OCI-LY7 (cell line): ENCODE measurements around the gene TEKT2. TPM values are rescaled to one million over a fixed set of nuclear protein-coding genes. Genes with fewer than 3 reads are reported as not detected.

Experiments
- BruUV-seq: library from RNA; stranded (reverse); fragments of 400-500 nt; replicated peaks from 2 replicates; lab custom pipeline; 2021; lab: Mats Ljungman, UMichigan
- CTCF ChIA-PET: fragments of 300-600 bp; sonication (Branson Sonifier 250); formaldehyde crosslinking; loops from one replicate; lab custom pipeline; 2022; ENCODE audit warnings: antibody characterized with exemption; ENCODE audit not compliant: unreplicated experiment; lab: Charles Lee
- POLR2A ChIA-PET: fragments of 300-600 bp; sonication (Branson Sonifier 250); formaldehyde crosslinking; loops from one replicate; lab custom pipeline; 2022; ENCODE audit warnings: antibody characterized with exemption; lab: Charles Lee
- DNase-seq: peaks from one replicate; pipeline ENCODE4 v3.0.0-alpha.2; 2015; ENCODE audit warnings: low spot score
- H2AFZ ChIP-seq: fragments of 200-600 bp; sonication (generic), shearing (Covaris generic); 2 replicates; pipeline ENCODE4 v1.6.1; 2014; ENCODE audit warnings: mild to moderate bottlenecking, antibody characterized with exemption, low read length, moderate library complexity
- H3K27ac ChIP-seq: fragments of 200-600 bp; sonication (generic); 2 replicates; pipeline ENCODE4 v1.5.1; 2014; ENCODE audit warnings: mixed run types, low read depth, mild to moderate bottlenecking, moderate library complexity, low read length, inconsistent platforms; ENCODE audit not compliant: poor library complexity, severe bottlenecking
- H3K36me3 ChIP-seq: fragments of 200-600 bp; sonication (generic); 2 replicates; pipeline ENCODE4 v1.6.1; 2014; ENCODE audit warnings: mild to moderate bottlenecking, antibody characterized with exemption, low read length, moderate library complexity, mixed read lengths; ENCODE audit not compliant: insufficient read depth
- H3K4me1 ChIP-seq: fragments of 200-600 bp; sonication (generic); 2 replicates; pipeline ENCODE4 v1.5.1; 2014; ENCODE audit warnings: mild to moderate bottlenecking, low read length; ENCODE audit not compliant: insufficient read depth, poor library complexity, severe bottlenecking
- H3K4me2 ChIP-seq: fragments of 200-600 bp; sonication (generic); 2 replicates; pipeline ENCODE4 v1.6.1; 2014; ENCODE audit warnings: mild to moderate bottlenecking, low read length
- H3K4me3 ChIP-seq: fragments of 200-600 bp; sonication (generic); 2 replicates; pipeline ENCODE4 v1.5.1; 2014; ENCODE audit warnings: mild to moderate bottlenecking, low read depth, low read length; ENCODE audit not compliant: poor library complexity, severe bottlenecking
- H3K79me2 ChIP-seq: fragments of 200-600 bp; sonication (generic); 2 replicates; pipeline ENCODE4 v1.6.1; 2016; ENCODE audit warnings: low read depth, mild to moderate bottlenecking, low read length, moderate library complexity, mixed read lengths; ENCODE audit not compliant: insufficient read depth
- H3K9me2 ChIP-seq: fragments of 200-600 bp; sonication (generic); 2 replicates; pipeline ENCODE4 v1.6.1; 2016; ENCODE audit warnings: mild to moderate bottlenecking, low read length, mixed read lengths; ENCODE audit not compliant: insufficient read depth
- H3K9me3 ChIP-seq: fragments of 200-600 bp; sonication (generic); 2 replicates; pipeline ENCODE4 v1.6.1; 2014; ENCODE audit warnings: mild to moderate bottlenecking, mixed run types, low read length, mixed read lengths
- H4K20me1 ChIP-seq: fragments of 200-600 bp; sonication (generic); 2 replicates; pipeline ENCODE4 v1.6.1; 2014; ENCODE audit warnings: mild to moderate bottlenecking, antibody characterized with exemption, low read length, moderate library complexity, mixed read lengths; ENCODE audit not compliant: insufficient read depth
- EZH2phosphoT487 ChIP-seq: fragments of 200-600 bp; sonication (generic); IDR thresholded peaks from 2 replicates; pipeline ENCODE4 v1.6.1; 2018; ENCODE audit warnings: low read depth, borderline replicate concordance, mild to moderate bottlenecking, mixed run types, antibody characterized with exemption, low read length, moderate library complexity, mixed read lengths
- intact Hi-C: fragments of 100-400 bp; cut with micrococcal nuclease; formaldehyde crosslinking; loops from one replicate; pipeline ENCODE4 v1.10.0; 2022; ENCODE audit not compliant: unreplicated experiment
- total RNA-seq, 2 experiments: library from RNA; depleted of rRNA in 1 of 2; stranded (reverse); fragments of >200 nt in 1 of 2; shearing (Covaris generic) in 1 of 2; gene quantifications; 2 replicates each; pipeline ENCODE4 v1.2.3, GENCODE V29; 2014 to 2022
- TF ChIP-seq, protein P1 (sequence below): fragments of 200-600 bp; sonication (generic); conservative IDR thresholded peaks from 2 replicates; pipeline ENCODE4 v1.5.1; 2014; ENCODE audit warnings: mild to moderate bottlenecking, antibody characterized with exemption, low read length, moderate library complexity, mixed read lengths

TEKT2 gene
- total RNA-seq, 2 experiments from 2014 or later = not detected

GRCh38 chr1:36094621-36095061, 10.7 kb downstream of the TEKT2 start:
- intact Hi-C loops = loop anchor here (5.0 kb wide), 1 partner anchor 328 kb away; no protein-coding TSS in a partner anchor

DNA sequence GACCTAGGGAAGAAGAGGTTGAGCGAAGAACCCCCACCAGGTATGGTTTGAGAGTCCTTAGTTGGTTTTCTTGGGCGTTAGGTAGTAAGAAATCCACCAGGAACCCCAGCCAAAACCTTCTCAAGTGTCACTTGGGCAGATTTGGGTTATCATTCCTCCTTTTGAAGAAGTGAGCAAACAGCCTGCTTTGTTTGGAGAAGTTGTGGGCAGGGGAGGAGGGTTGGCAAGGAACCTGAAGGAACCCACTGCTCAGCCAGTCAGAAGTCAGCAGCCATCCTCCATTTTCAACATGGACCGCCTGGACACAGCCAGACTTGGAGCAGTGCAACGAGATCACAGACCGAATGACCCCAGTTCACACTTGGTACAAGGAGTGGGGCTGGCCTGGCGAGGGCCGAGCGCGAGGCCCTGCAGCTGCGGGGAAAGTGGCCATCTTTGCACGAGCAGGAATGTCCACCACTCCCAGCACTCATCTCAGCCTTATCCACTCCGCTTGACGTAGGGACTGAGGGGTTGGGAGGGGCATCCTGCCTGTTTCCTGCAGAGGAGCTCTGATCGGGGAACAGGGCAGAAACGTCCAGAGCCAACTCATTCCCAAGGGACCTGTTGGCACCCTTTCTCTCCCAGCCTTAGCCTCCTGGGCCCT, 12.0 kb downstream of the TEKT2 start:
- H3K27ac ChIP-seq = no peak overlapping the region
- H3K36me3 ChIP-seq = peaks cover 54% of the 10 kb centered on the region
- no peak overlapping the region for H3K4me3 ChIP-seq
- H3K9me3 ChIP-seq = no peaks in the 10 kb centered on the region
- H4K20me1 ChIP-seq = no peaks in the 10 kb centered on the region
- no peaks in the 10 kb centered on the region for H3K79me2 ChIP-seq
- H3K4me2 ChIP-seq = no peak overlapping the region
- CTCF ChIA-PET = interaction anchor here (1.2 kb wide), 1 partner anchor 39 kb away, joined by 3 read pairs; no protein-coding TSS in a partner anchor
- no TSS peak for BruUV-seq
- no peak overlapping the region for H2AFZ ChIP-seq
- POLR2A ChIA-PET = interaction anchor here (0.5 to 1.2 kb wide), 5 partner anchors 9 to 830 kb away, joined by 3 to 5 read pairs (median 4); partner anchors contain the start of gene AGO3
- H3K4me1 ChIP-seq = no peaks in the 10 kb centered on the region
- TF ChIP-seq EZH2phosphoT487 = no peak
- TF ChIP-seq, protein P1, sequence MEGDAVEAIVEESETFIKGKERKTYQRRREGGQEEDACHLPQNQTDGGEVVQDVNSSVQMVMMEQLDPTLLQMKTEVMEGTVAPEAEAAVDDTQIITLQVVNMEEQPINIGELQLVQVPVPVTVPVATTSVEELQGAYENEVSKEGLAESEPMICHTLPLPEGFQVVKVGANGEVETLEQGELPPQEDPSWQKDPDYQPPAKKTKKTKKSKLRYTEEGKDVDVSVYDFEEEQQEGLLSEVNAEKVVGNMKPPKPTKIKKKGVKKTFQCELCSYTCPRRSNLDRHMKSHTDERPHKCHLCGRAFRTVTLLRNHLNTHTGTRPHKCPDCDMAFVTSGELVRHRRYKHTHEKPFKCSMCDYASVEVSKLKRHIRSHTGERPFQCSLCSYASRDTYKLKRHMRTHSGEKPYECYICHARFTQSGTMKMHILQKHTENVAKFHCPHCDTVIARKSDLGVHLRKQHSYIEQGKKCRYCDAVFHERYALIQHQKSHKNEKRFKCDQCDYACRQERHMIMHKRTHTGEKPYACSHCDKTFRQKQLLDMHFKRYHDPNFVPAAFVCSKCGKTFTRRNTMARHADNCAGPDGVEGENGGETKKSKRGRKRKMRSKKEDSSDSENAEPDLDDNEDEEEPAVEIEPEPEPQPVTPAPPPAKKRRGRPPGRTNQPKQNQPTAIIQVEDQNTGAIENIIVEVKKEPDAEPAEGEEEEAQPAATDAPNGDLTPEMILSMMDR = no peak
- DNase-seq = no peak
- intact Hi-C loops = loop anchor here (5.0 kb wide), 1 partner anchor 326 kb away; no protein-coding TSS in a partner anchor
- H3K9me2 ChIP-seq = no peaks in the 10 kb centered on the region

More at GRCh38 chr1:36094621-36095061, 10.7 kb downstream of the TEKT2 start:
- Histone ChIP-seq H2AFZ (no peak overlapping the region), H4K20me1 (peaks cover under 1% of the 10 kb centered on the region; the same call in 1 of the 2 replicates), H3K4me3 (no peak overlapping the region), H3K79me2 (peaks cover 11% of the 10 kb centered on the region), H3K4me1 (peaks cover 10% of the 10 kb centered on the region), H3K27ac (no peak overlapping the region), H3K4me2 (no peak overlapping the region), H3K9me2 (no peaks in the 10 kb centered on the region), H3K9me3 (no peaks in the 10 kb centered on the region), H3K36me3 (peaks cover 54% of the 10 kb centered on the region)
- DNase-seq = no peak
- TF ChIP-seq, protein P1 = no peak
- TF ChIP-seq EZH2phosphoT487 = no peak
- ChIA-PET CTCF (interaction anchor here (1.2 kb wide), 1 partner anchor 40 kb away, joined by 3 read pairs; no protein-coding TSS in a partner anchor), POLR2A (interaction anchor here (0.7 to 1.2 kb wide), 2 partner anchors 10 to 117 kb away, joined by 3 to 4 read pairs; no protein-coding TSS in a partner anchor)
- BruUV-seq = no TSS peak
